Naive B cell (primary cell): ENCODE results near the gene PSAP. TPM values are rescaled to one million over a fixed set of nuclear protein-coding genes. Genes with fewer than 3 reads are reported as not detected.
A peak's percentile ranks its signal among the peaks of the same experiment; 100 is the strongest.

Experiments used
- ATAC-seq, 2 donors: fragments of 150-1000 bp; cut with Tn5 transposase; 2 replicates each; pipeline ENCODE4 v1.10.0; 2021; ENCODE audit warnings: low read depth in 2 of 2, mild to moderate bottlenecking in 2 of 2, moderate library complexity in 2 of 2
- DNase-seq: peaks from one replicate; pipeline ENCODE4 v3.0.0; 2022
- H3K27ac Mint-ChIP-seq, 6 donors: one replicate each; pipeline ENCODE4 v1.8.0; 2020 to 2022; ENCODE audit warnings: mild to moderate bottlenecking in 6 of 6, mixed read lengths in 6 of 6, moderate library complexity in 5 of 6, inconsistent platforms in 2 of 6
- H3K27me3 Mint-ChIP-seq, 3 donors: one replicate each; pipeline ENCODE4 v1.8.0; 2021 to 2022; ENCODE audit warnings: mixed read lengths in 3 of 3, mild to moderate bottlenecking in 1 of 3
- H3K36me3 Mint-ChIP-seq, 2 donors: one replicate each; pipeline ENCODE4 v1.8.0; 2020 to 2022; ENCODE audit warnings: mixed read lengths in 2 of 2, inconsistent platforms in 1 of 2, mild to moderate bottlenecking in 1 of 2
- H3K4me1 Mint-ChIP-seq, 3 donors: one replicate each; pipeline ENCODE4 v1.8.0; 2020 to 2022; ENCODE audit warnings: mixed read lengths in 3 of 3, inconsistent platforms in 1 of 3, mild to moderate bottlenecking in 1 of 3, moderate library complexity in 1 of 3
- H3K4me3 Mint-ChIP-seq, 8 donors: one replicate each; pipeline ENCODE4 v1.8.0; 2020 to 2022; ENCODE audit warnings: mild to moderate bottlenecking in 8 of 8, mixed read lengths in 8 of 8, moderate library complexity in 8 of 8, inconsistent platforms in 2 of 8
- H3K9me3 Mint-ChIP-seq, 7 donors: one replicate each; pipeline ENCODE4 v1.8.0; 2020 to 2022; ENCODE audit warnings: mixed read lengths in 7 of 7, mild to moderate bottlenecking in 5 of 7, inconsistent platforms in 2 of 7, moderate library complexity in 1 of 7
- polyA plus RNA-seq, 6 donors: library from polyadenylated mRNA; unstranded; fragments of 300-500 nt; fragmentation: Illumina TruSeq; gene quantifications; one replicate each; pipeline ENCODE4 v1.2.3, GENCODE V29; 2021; ENCODE audit warnings: low read depth in 6 of 6

PSAP gene
- polyA plus RNA-seq, 6 donors from 2014 or later: 476 to 761 (median 550) TPM

GRCh38 chr10:71772832-71773220 lies 78.2 kb downstream of the PSAP start:
- H3K27me3 Mint-ChIP-seq: no peaks in the 10 kb centered on the region
- H3K9me3 Mint-ChIP-seq: no peaks in the 10 kb centered on the region
- peak overlapping the region; percentile 44 to 98 (median 86) for H3K27ac Mint-ChIP-seq
- peak overlapping the region; percentile 75 to 94 (median 90) for H3K4me3 Mint-ChIP-seq
- H3K4me1 Mint-ChIP-seq: peaks cover 64 to 93% (median 90%) of the 10 kb centered on the region in 3 donors
- no peak for DNase-seq
- no peak for ATAC-seq
- H3K36me3 Mint-ChIP-seq: no peaks in the 10 kb centered on the region

- Mint-ChIP-seq H3K27me3 (no peaks in the 10 kb centered on the region), H3K27ac (peak overlapping the region; percentile 87 to 98 (median 94)), H3K4me3 (peak overlapping the region; percentile 75 to 94 (median 90)), H3K4me1 (peaks cover 69 to 95% (median 94%) of the 10 kb centered on the region in 3 donors), H3K36me3 (no peaks in the 10 kb centered on the region), H3K9me3 (no peaks in the 10 kb centered on the region)
- ATAC-seq (no peak), DNase-seq (no peak)
These were observed 79.0 kb downstream of the PSAP start for GRCh38 chr10:71771821-71772617.

GRCh38 chr10:71771204-71771603 lies 79.8 kb downstream of the PSAP start:
- Mint-ChIP-seq H3K36me3 (no peaks in the 10 kb centered on the region), H3K4me1 (peaks cover 73 to 95% (median 94%) of the 10 kb centered on the region in 3 donors), H3K9me3 (no peaks in the 10 kb centered on the region), H3K4me3 (peak overlapping the region; percentile 30 to 93 (median 88)), H3K27ac (peak overlapping the region; percentile 87 to 98 (median 94)), H3K27me3 (no peaks in the 10 kb centered on the region)
- DNase-seq: no peak
- ATAC-seq: no peak

GRCh38 chr10:71770789-71771188 lies 80.3 kb downstream of the PSAP start:
- H3K27ac Mint-ChIP-seq: peak overlapping the region; percentile 51 to 98 (median 94)
- H3K27me3 Mint-ChIP-seq: no peaks in the 10 kb centered on the region
- DNase-seq: no peak
- no peaks in the 10 kb centered on the region for H3K9me3 Mint-ChIP-seq
- no peak for ATAC-seq
- no peaks in the 10 kb centered on the region for H3K36me3 Mint-ChIP-seq
- H3K4me1 Mint-ChIP-seq: peaks cover 69 to 91% (median 91%) of the 10 kb centered on the region in 3 donors
- peak overlapping the region in 5 of 8 donors; percentile 72 to 92 (median 82) for H3K4me3 Mint-ChIP-seq

GRCh38 chr10:71770255-71770654 lies 80.8 kb downstream of the PSAP start:
- Mint-ChIP-seq H3K27me3 (no peaks in the 10 kb centered on the region), H3K27ac (peak overlapping the region; percentile 96 to 99 (median 97)), H3K9me3 (no peaks in the 10 kb centered on the region), H3K4me1 (peaks cover 66 to 91% (median 89%) of the 10 kb centered on the region in 3 donors), H3K4me3 (peak overlapping the region in 6 of 8 donors; percentile 79 to 85 (median 82)), H3K36me3 (no peaks in the 10 kb centered on the region)
- ATAC-seq (no peak), DNase-seq (no peak)

- peaks cover 62 to 83% (median 81%) of the 10 kb centered on the region in 3 donors for H3K4me1 Mint-ChIP-seq
- ATAC-seq (peak; percentile 43 to 52), DNase-seq (peak; percentile 56)
- H3K27me3 Mint-ChIP-seq: no peaks in the 10 kb centered on the region
- peak overlapping the region; percentile 96 to 99 (median 97) for H3K27ac Mint-ChIP-seq
- H3K36me3 Mint-ChIP-seq: no peaks in the 10 kb centered on the region
- peak overlapping the region; percentile 69 to 85 (median 81) for H3K4me3 Mint-ChIP-seq
- no peaks in the 10 kb centered on the region for H3K9me3 Mint-ChIP-seq
These were observed 81.7 kb downstream of the PSAP start for GRCh38 chr10:71769279-71769823.

- Mint-ChIP-seq H3K27ac (peak overlapping the region; percentile 72 to 99 (median 98)), H3K36me3 (no peaks in the 10 kb centered on the region), H3K9me3 (no peaks in the 10 kb centered on the region), H3K27me3 (no peaks in the 10 kb centered on the region), H3K4me3 (peak overlapping the region; percentile 55 to 89 (median 84)), H3K4me1 (peaks cover 64 to 73% (median 68%) of the 10 kb centered on the region in 3 donors)
- DNase-seq (no peak), ATAC-seq (no peak)
These were observed 83.5 kb downstream of the PSAP start for GRCh38 chr10:71767420-71768035.

GRCh38 chr10:71766717-71767419 lies 84.2 kb downstream of the PSAP start:
- no peaks in the 10 kb centered on the region for H3K27me3 Mint-ChIP-seq
- peak; percentile 63 for DNase-seq
- H3K4me1 Mint-ChIP-seq: peaks cover 61 to 72% (median 67%) of the 10 kb centered on the region in 3 donors
- H3K27ac Mint-ChIP-seq: peak overlapping the region; percentile 58 to 99 (median 98)
- H3K4me3 Mint-ChIP-seq: peak overlapping the region; percentile 55 to 89 (median 82)
- peak; percentile 51 to 53 for ATAC-seq
- no peaks in the 10 kb centered on the region for H3K9me3 Mint-ChIP-seq
- H3K36me3 Mint-ChIP-seq: no peaks in the 10 kb centered on the region

Other genes starting within 250 kb of the PSAP start
- gene C10orf105, start 131.5 kb downstream of the PSAP start, polyA plus RNA-seq: not detected
- 10 to 100 TPM; 59.8 to 84.3 (median 64.0) TPM for gene VSIR, start 77.7 kb downstream of the PSAP start, polyA plus RNA-seq
- not detected for gene CHST3, start 113.1 kb upstream of the PSAP start, polyA plus RNA-seq
- 10 to 100 TPM; 27.8 to 59.5 (median 46.3) TPM for gene SPOCK2, start 237.3 kb upstream of the PSAP start, polyA plus RNA-seq